ENCODE results near the gene MPP3. TPM values are rescaled to one million over a fixed set of nuclear protein-coding genes. Genes with fewer than 3 reads are reported as not detected.

The MPP3 gene
- total RNA-seq, 1 donor from 2014 or later, result 5.9 TPM

DNA sequence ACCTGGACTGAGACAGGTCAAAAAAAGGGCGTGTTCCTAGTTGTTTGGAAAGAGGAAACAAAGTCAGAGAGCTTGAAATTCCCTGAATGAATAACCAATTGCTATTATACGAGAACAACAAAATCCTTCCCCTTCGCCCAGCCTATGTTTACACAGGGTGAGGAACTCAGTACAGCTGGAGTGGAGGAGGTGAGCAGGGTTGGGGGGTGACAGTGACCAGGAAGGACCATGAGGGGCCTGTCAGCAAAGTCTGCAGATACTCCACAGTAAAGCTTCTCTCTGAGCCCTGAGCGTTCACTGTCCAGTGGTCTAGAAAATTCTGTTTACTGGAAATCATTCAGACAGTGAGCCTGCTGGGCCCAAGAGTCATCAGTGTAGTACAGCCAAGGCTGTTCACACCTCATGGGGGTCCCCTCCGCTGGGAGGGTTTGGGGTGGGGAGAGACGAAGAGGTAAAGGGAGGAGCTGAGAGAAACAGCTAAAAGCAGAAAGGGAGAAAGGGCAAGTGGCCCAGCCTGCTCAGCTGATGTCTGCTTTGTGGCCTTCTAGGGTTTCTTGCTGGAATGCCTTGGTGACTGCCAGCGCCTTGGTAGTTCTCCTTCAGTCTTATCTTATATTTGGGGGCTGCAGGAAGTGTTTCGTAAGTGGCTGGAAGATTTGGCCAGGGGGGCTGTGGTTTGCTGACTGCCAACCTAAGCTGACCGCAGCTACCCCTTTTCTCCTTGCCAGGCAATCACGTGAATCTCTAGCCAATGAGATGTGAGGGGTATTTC, 59.9 kb downstream of the MPP3 start:
- H3K27ac Mint-ChIP-seq (ENCODE audit: unreplicated experiment), result no peak overlapping the region
- peaks cover 43% of the 10 kb centered on the region for H3K36me3 Mint-ChIP-seq (ENCODE audit: unreplicated experiment)
- H3K9me3 Mint-ChIP-seq (ENCODE audit: unreplicated experiment), result no peaks in the 10 kb centered on the region
- TF ChIP-seq, protein P1, sequence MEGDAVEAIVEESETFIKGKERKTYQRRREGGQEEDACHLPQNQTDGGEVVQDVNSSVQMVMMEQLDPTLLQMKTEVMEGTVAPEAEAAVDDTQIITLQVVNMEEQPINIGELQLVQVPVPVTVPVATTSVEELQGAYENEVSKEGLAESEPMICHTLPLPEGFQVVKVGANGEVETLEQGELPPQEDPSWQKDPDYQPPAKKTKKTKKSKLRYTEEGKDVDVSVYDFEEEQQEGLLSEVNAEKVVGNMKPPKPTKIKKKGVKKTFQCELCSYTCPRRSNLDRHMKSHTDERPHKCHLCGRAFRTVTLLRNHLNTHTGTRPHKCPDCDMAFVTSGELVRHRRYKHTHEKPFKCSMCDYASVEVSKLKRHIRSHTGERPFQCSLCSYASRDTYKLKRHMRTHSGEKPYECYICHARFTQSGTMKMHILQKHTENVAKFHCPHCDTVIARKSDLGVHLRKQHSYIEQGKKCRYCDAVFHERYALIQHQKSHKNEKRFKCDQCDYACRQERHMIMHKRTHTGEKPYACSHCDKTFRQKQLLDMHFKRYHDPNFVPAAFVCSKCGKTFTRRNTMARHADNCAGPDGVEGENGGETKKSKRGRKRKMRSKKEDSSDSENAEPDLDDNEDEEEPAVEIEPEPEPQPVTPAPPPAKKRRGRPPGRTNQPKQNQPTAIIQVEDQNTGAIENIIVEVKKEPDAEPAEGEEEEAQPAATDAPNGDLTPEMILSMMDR (IDR thresholded peaks at IDR 0.05), result no peak
- H3K27me3 Mint-ChIP-seq (ENCODE audit: unreplicated experiment), result no peaks in the 10 kb centered on the region
- no peak for DNase-seq (ENCODE audit: extremely low spot score, unreplicated experiment)
- no peak overlapping the region for H3K4me3 Mint-ChIP-seq (ENCODE audit: unreplicated experiment)
- peaks cover 8% of the 10 kb centered on the region for H3K4me1 Mint-ChIP-seq (ENCODE audit: unreplicated experiment)

DNA sequence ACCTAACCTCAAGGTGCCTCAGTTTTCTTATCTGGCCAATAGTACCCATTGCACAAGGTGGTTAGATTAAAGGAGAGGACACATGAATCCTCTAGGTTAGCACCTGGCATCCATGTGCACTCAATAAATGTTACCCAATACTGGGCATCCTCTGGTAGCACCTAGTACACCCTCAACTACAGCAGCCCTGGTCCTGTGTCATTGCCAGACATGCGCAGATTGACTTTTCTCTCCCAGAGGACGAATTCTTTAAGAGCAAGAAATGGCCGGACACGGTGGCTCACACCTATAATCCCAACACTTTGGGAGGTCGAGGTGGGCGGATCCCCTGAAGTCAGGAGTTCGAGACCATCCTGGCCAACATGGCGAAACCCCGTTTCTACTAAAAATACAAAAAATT, 61.5 kb downstream of the MPP3 start:
- H3K27me3 Mint-ChIP-seq (ENCODE audit: unreplicated experiment), result no peaks in the 10 kb centered on the region
- no peaks in the 10 kb centered on the region for H3K4me1 Mint-ChIP-seq (ENCODE audit: unreplicated experiment)
- H3K4me3 Mint-ChIP-seq (ENCODE audit: unreplicated experiment), result no peak overlapping the region
- TF ChIP-seq, protein P1 (IDR thresholded peaks at IDR 0.05), result no peak
- no peak overlapping the region for H3K27ac Mint-ChIP-seq (ENCODE audit: unreplicated experiment)
- H3K9me3 Mint-ChIP-seq (ENCODE audit: unreplicated experiment), result no peaks in the 10 kb centered on the region
- DNase-seq (ENCODE audit: extremely low spot score, unreplicated experiment), result no peak
- H3K36me3 Mint-ChIP-seq (ENCODE audit: unreplicated experiment), result peaks cover 44% of the 10 kb centered on the region

DNA sequence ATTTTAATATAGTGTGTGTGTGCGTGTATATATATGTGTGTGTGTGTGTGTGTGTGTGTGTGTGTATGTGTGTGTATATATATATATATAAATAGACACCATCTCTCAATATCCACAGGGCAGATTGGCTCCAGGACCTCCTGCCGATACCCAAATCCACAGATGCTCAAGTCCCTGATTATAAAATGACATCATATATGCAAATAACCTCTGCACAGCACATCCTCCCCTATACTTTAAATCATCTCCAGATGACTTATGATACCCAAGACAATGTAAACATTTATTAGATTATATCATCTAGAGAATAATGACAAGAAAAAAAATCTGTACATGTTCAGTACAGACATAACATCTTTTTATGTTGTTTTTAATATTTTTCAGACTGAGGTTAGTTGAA, 62.0 kb downstream of the MPP3 start:
- DNase-seq (ENCODE audit: extremely low spot score, unreplicated experiment), result no peak
- Mint-ChIP-seq H3K27ac (ENCODE audit: unreplicated experiment) (no peak overlapping the region), H3K4me1 (ENCODE audit: unreplicated experiment) (no peaks in the 10 kb centered on the region), H3K4me3 (ENCODE audit: unreplicated experiment) (no peak overlapping the region), H3K27me3 (ENCODE audit: unreplicated experiment) (no peaks in the 10 kb centered on the region), H3K36me3 (ENCODE audit: unreplicated experiment) (peaks cover 47% of the 10 kb centered on the region), H3K9me3 (ENCODE audit: unreplicated experiment) (no peaks in the 10 kb centered on the region)
- TF ChIP-seq, protein P1 (IDR thresholded peaks at IDR 0.05), result no peak

DNA sequence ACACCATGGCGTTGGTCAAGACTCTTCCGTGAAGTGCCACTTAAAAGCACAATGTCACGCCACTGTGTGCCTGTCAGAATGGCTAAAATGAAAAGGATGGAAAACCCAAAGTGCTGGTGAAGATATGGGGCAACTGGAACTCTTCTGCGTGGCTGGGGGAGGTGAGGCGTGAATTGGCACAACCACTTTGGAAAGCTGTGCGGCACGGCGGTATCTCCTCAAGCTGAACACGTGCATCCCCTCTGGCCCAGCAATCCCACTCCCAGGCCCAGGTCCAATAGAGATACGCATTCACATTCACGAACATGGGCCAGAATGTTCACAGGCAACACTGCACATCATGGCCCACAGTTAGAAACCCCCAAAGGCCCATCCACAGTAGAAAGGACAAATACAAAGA, 63.1 kb downstream of the MPP3 start:
- peaks cover 47% of the 10 kb centered on the region for H3K36me3 Mint-ChIP-seq (ENCODE audit: unreplicated experiment)
- no peaks in the 10 kb centered on the region for H3K4me1 Mint-ChIP-seq (ENCODE audit: unreplicated experiment)
- H3K9me3 Mint-ChIP-seq (ENCODE audit: unreplicated experiment), result no peaks in the 10 kb centered on the region
- no peak overlapping the region for H3K4me3 Mint-ChIP-seq (ENCODE audit: unreplicated experiment)
- H3K27ac Mint-ChIP-seq (ENCODE audit: unreplicated experiment), result no peak overlapping the region
- TF ChIP-seq, protein P1 (IDR thresholded peaks at IDR 0.05), result no peak
- H3K27me3 Mint-ChIP-seq (ENCODE audit: unreplicated experiment), result no peaks in the 10 kb centered on the region
- DNase-seq (ENCODE audit: extremely low spot score, unreplicated experiment), result no peak

DNA sequence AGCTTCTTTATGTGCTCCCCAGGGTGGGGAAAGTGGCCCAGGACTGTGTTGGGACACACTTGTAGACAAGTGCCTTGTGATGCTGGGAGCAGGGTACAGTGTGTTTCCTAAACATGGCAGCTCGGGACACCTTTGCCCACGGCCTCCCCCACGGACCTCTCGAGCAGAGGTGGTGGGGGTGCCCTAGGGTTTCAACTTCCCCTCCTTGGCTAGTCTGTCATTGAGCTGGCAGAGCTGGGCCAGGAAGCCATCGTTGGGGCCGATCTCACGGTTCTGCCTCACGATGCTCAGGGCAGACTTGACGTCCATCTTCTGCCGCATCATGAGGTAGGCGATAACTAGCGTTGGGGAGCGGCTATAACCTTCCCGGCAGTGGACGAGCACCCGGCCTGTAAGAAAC, 63.5 kb downstream of the MPP3 start:
- Mint-ChIP-seq H3K27me3 (ENCODE audit: unreplicated experiment) (no peaks in the 10 kb centered on the region), H3K4me1 (ENCODE audit: unreplicated experiment) (no peaks in the 10 kb centered on the region), H3K27ac (ENCODE audit: unreplicated experiment) (no peak overlapping the region), H3K4me3 (ENCODE audit: unreplicated experiment) (no peak overlapping the region), H3K9me3 (ENCODE audit: unreplicated experiment) (no peaks in the 10 kb centered on the region), H3K36me3 (ENCODE audit: unreplicated experiment) (peaks cover 47% of the 10 kb centered on the region)
- no peak for DNase-seq (ENCODE audit: extremely low spot score, unreplicated experiment)
- TF ChIP-seq, protein P1 (IDR thresholded peaks at IDR 0.05), result no peak

All from osteocyte (in vitro differentiated cells).